Activated B cell treated with CpG ODN at 0.5 μM for 24 hours (primary cell): Measurements from ENCODE around the gene PTPRD. TPM values are rescaled to one million over a fixed set of nuclear protein-coding genes. Genes with fewer than 3 reads are reported as not detected.

Experiments used
- ATAC-seq: fragments of 200-7000 bp; cut with Tn5 transposase; one replicate; pipeline ENCODE4 v1.10.0; 2021; ENCODE audit warnings: low read depth, mild to moderate bottlenecking, moderate library complexity
- CTCF ChIA-PET: fragments of 350-600 bp; sonication (Branson Sonifier 250); formaldehyde crosslinking; loops from one replicate; lab custom pipeline; 2021; ENCODE audit warnings: antibody characterized with exemption; lab: Charles Lee
- POLR2A ChIA-PET: fragments of 350-600 bp; sonication (Branson Sonifier 250); formaldehyde crosslinking; loops from one replicate; lab custom pipeline; 2021; ENCODE audit warnings: antibody characterized with exemption; lab: Charles Lee
- DNase-seq: peaks from one replicate; pipeline ENCODE4 v3.0.0; 2022
- H3K27ac Mint-ChIP-seq: one replicate; pipeline ENCODE4 v1.8.0; 2020; ENCODE audit warnings: mixed read lengths
- H3K27me3 Mint-ChIP-seq: one replicate; pipeline ENCODE4 v1.8.0; 2021; ENCODE audit warnings: mixed read lengths
- H3K36me3 Mint-ChIP-seq: one replicate; pipeline ENCODE4 v1.8.0; 2021; ENCODE audit warnings: low read depth, mixed read lengths
- H3K4me1 Mint-ChIP-seq: one replicate; pipeline ENCODE4 v1.8.0; 2021; ENCODE audit warnings: mixed read lengths
- H3K4me3 Mint-ChIP-seq: one replicate; pipeline ENCODE4 v1.8.0; 2020; ENCODE audit warnings: mild to moderate bottlenecking, mixed read lengths
- H3K9me3 Mint-ChIP-seq: one replicate; pipeline ENCODE4 v1.8.0; 2020; ENCODE audit warnings: mixed read lengths
- intact Hi-C: fragments of 100-400 bp; cut with micrococcal nuclease; formaldehyde crosslinking; loops from one replicate; pipeline ENCODE4 v1.15.1; 2024
- total RNA-seq: library from RNA; stranded (reverse); gene quantifications from 2 replicates; pipeline ENCODE4 v1.2.3, GENCODE V29; 2022
- TF ChIP-seq, protein P1 (sequence below): fragments of 200-600 bp; IDR thresholded peaks from one replicate; pipeline ENCODE4 v1.8.0; 2022; ENCODE audit warnings: antibody characterized with exemption, mild to moderate bottlenecking

PTPRD gene
- total RNA-seq, 1 donor from 2014 or later, result 0.04 TPM

DNA sequence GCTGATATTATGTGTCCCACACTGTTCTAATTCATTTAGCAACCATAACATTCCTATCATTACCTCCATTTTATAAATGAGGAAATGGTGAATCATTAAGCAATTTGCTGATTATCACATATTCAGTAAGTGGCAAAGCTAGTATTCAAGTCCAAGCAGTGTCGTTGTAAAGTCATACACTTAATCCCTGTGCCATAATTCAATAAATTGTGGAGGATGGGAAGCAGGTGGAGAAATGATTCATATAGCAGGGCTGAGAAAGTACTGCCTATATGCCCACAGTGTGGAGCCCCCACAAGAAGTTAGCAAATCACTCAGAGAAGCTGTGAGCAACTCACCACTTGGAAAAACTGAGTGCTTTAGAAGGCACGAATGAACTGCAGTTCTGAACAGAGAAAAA, 691.0 kb downstream of the PTPRD start:
- Mint-ChIP-seq H3K4me3 (no peak overlapping the region), H3K36me3 (no peaks in the 10 kb centered on the region), H3K9me3 (no peaks in the 10 kb centered on the region), H3K27me3 (no peaks in the 10 kb centered on the region), H3K4me1 (peaks cover 5% of the 10 kb centered on the region), H3K27ac (no peak overlapping the region)
- ATAC-seq (no peak), DNase-seq (no peak)
- POLR2A ChIA-PET, result no interaction called here
- TF ChIP-seq, protein P1, sequence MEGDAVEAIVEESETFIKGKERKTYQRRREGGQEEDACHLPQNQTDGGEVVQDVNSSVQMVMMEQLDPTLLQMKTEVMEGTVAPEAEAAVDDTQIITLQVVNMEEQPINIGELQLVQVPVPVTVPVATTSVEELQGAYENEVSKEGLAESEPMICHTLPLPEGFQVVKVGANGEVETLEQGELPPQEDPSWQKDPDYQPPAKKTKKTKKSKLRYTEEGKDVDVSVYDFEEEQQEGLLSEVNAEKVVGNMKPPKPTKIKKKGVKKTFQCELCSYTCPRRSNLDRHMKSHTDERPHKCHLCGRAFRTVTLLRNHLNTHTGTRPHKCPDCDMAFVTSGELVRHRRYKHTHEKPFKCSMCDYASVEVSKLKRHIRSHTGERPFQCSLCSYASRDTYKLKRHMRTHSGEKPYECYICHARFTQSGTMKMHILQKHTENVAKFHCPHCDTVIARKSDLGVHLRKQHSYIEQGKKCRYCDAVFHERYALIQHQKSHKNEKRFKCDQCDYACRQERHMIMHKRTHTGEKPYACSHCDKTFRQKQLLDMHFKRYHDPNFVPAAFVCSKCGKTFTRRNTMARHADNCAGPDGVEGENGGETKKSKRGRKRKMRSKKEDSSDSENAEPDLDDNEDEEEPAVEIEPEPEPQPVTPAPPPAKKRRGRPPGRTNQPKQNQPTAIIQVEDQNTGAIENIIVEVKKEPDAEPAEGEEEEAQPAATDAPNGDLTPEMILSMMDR, result no peak
- CTCF ChIA-PET, result interaction anchor here (1.2 kb wide), 1 partner anchor 21 kb away, joined by 3 read pairs; no protein-coding TSS in a partner anchor
- intact Hi-C loops, result no loop called here

DNA sequence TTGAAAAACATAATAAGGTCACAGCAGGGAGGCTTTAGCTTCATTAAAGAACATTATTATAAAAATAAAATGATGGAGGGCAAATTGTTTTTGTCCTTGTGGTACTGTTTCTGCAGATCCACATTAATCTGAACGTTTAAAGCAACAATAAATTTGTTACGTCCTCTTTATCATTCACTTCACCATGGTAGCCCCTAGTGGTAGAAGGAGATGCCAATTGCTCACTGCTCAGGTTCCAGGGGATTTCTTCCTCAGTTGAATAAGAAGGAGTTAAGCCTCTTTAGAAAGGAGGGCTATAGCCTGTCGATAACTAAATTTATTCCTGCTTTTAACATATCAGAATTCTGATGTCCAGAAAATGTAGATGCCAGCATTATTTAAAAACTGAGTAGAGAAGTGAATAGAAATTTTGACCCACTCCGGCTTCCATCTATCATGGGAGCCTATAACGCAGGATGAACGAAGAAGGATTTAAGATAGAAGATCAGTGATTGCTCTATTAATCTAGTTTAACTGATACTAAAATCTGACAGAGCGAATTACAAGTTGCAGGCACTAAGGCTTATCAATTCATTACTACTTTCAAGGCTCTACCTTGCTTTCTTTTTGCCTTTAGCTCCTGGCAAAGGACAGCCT, 692.3 kb downstream of the PTPRD start:
- POLR2A ChIA-PET, result no interaction called here
- intact Hi-C loops, result no loop called here
- CTCF ChIA-PET, result interaction anchor here (0.6 kb wide), 1 partner anchor 653 kb away, joined by 3 read pairs; no protein-coding TSS in a partner anchor
- no peak overlapping the region for H3K27ac Mint-ChIP-seq
- H3K4me3 Mint-ChIP-seq, result no peak overlapping the region
- H3K27me3 Mint-ChIP-seq, result no peaks in the 10 kb centered on the region
- H3K36me3 Mint-ChIP-seq, result no peaks in the 10 kb centered on the region
- H3K4me1 Mint-ChIP-seq, result peaks cover 5% of the 10 kb centered on the region
- ATAC-seq, result no peak
- TF ChIP-seq, protein P1, result no peak
- peaks cover 2% of the 10 kb centered on the region for H3K9me3 Mint-ChIP-seq
- DNase-seq, result no peak

DNA sequence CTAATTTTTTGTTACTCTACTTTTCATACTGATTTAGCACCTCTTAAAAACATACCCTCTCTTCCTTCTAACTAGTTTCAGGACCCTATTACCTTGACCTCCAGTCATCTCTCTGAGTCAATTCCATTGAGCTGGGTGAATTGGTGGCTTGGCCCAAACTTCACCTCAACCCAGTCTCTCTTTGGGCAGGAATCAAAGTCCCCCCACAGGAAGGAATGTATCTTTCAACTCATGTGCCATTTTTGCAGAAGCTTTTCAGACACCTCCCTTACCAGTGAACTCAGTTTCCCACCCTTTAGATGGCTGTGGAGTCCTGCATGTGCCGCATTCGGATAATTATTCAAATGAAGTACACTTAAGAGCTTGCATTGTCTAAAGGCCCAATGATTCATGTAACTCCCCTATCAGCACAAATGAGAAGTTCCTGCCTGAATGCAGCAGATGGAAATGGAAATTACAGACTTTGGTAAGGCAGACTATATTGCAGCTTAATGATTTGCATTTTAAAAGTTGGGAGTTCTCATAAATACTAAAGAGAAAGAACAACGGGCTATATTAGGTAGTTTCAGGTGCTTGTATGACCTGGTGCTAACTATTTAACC, 693.5 kb downstream of the PTPRD start:
- no peak for DNase-seq
- CTCF ChIA-PET, result interaction anchor here (1.4 kb wide), 1 partner anchor 22 kb away, joined by 3 read pairs; no protein-coding TSS in a partner anchor
- TF ChIP-seq, protein P1, result no peak
- Mint-ChIP-seq H3K4me3 (no peak overlapping the region), H3K9me3 (peaks cover 9% of the 10 kb centered on the region), H3K36me3 (no peaks in the 10 kb centered on the region), H3K27ac (no peak overlapping the region), H3K4me1 (peaks cover 4% of the 10 kb centered on the region), H3K27me3 (no peaks in the 10 kb centered on the region)
- ATAC-seq, result no peak
- POLR2A ChIA-PET, result no interaction called here
- intact Hi-C loops, result loop anchor here (10.0 kb wide), 1 partner anchor 314 kb away; no protein-coding TSS in a partner anchor

DNA sequence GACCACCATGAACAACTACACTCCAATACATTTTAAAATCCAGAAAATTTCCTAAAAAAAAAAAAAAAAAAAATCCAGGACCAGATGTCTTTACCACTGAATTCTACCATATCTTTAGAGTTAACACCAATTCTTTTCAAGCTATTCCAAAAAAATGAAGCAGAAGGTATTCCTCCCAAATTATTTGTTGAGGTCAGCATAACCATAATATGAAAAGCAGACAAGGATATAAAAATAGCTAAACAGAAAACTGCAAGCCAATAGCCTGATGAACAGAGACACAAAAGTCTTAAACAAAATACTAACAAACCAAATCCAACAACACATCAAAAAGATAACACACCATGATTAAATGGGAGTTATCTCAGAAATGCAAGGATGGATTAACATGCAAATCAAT, 695.4 kb downstream of the PTPRD start:
- no peak for ATAC-seq
- intact Hi-C loops, result loop anchor here (10.0 kb wide), 1 partner anchor 313 kb away; no protein-coding TSS in a partner anchor
- H3K27me3 Mint-ChIP-seq, result no peaks in the 10 kb centered on the region
- CTCF ChIA-PET, result no interaction called here
- no peaks in the 10 kb centered on the region for H3K36me3 Mint-ChIP-seq
- TF ChIP-seq, protein P1, result no peak
- DNase-seq, result no peak
- H3K4me3 Mint-ChIP-seq, result no peak overlapping the region
- no peak overlapping the region for H3K27ac Mint-ChIP-seq
- H3K4me1 Mint-ChIP-seq, result no peaks in the 10 kb centered on the region
- peaks cover 9% of the 10 kb centered on the region for H3K9me3 Mint-ChIP-seq
- POLR2A ChIA-PET, result no interaction called here

DNA sequence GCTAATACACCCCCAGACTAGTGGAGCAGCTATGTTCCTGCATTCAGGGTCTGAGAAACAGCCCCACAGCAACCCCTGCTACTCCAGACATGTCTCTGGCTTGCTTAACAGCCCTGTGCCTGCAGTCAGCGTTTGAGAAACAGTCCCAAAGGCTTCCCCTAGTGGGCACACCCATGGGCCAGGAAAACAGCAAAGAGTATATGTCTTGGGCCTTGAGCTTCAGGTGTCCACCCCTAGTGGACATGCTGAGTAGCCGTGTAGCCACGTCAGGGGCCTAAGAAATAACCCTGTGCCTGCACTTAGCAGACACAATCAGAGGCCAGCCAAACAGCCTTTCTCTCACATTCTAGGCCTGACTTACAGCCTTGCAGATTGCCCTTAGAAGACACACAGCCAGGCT, 698.6 kb downstream of the PTPRD start:
- Mint-ChIP-seq H3K36me3 (no peaks in the 10 kb centered on the region), H3K4me1 (no peaks in the 10 kb centered on the region), H3K9me3 (peaks cover 9% of the 10 kb centered on the region), H3K4me3 (no peak overlapping the region), H3K27ac (no peak overlapping the region), H3K27me3 (no peaks in the 10 kb centered on the region)
- ChIA-PET POLR2A (no interaction called here), CTCF (interaction anchor here (0.9 kb wide), 1 partner anchor 29 kb away, joined by 3 read pairs; no protein-coding TSS in a partner anchor)
- DNase-seq (no peak), ATAC-seq (no peak)
- intact Hi-C loops, result loop anchor here (10.0 kb wide), 1 partner anchor 309 kb away; no protein-coding TSS in a partner anchor
- TF ChIP-seq, protein P1, result no peak
